HFFc6 (cell line): ENCODE results near the gene RBAK. TPM values are rescaled to one million over a fixed set of nuclear protein-coding genes. Genes with fewer than 3 reads are reported as not detected.
"Not testable (repeated sequence)": the region's sequence is repeated elsewhere in the genome, so short reads cannot be mapped to it uniquely, and the experiment has no call there.

Experiments used
- DNase-seq: peaks from one replicate; pipeline ENCODE4 v3.0.0-alpha.2; 2018
- H3K27ac Mint-ChIP-seq: 2 replicates; pipeline ENCODE4 v1.8.0; 2020; ENCODE audit warnings: mild to moderate bottlenecking, mixed read lengths
- H3K27me3 Mint-ChIP-seq: 2 replicates; pipeline ENCODE4 v1.8.0; 2021; ENCODE audit warnings: mild to moderate bottlenecking, moderate library complexity, mixed read lengths; ENCODE audit not compliant: insufficient read depth
- H3K36me3 Mint-ChIP-seq: 2 replicates; pipeline ENCODE4 v1.8.0; 2021; ENCODE audit warnings: low read depth, mixed read lengths
- H3K4me1 Mint-ChIP-seq: 2 replicates; pipeline ENCODE4 v1.8.0; 2020; ENCODE audit warnings: low read depth, mixed read lengths
- H3K4me3 Mint-ChIP-seq: 2 replicates; pipeline ENCODE4 v1.8.0; 2020; ENCODE audit warnings: mild to moderate bottlenecking, moderate library complexity, mixed read lengths
- H3K9me3 Mint-ChIP-seq: 2 replicates; pipeline ENCODE4 v1.8.0; 2020; ENCODE audit warnings: mild to moderate bottlenecking, mixed read lengths
- total RNA-seq, 6 experiments: library from RNA; stranded (reverse); fragmentation: NEBNext Ultra II Directional; extraction: Animal tissue kit (Norgen Biotek cat#: 25700); gene quantifications; 2 replicates in 1 of 6; 3 replicates in 5 of 6; pipeline ENCODE4 v1.2.3, GENCODE V29; 2021
- TF ChIP-seq, protein P1 (sequence below): fragments of 200-600 bp; sonication (generic); IDR thresholded peaks from 2 replicates; pipeline ENCODE4 v1.5.0; 2021; ENCODE audit warnings: antibody characterized with exemption, mild to moderate bottlenecking

RBAK gene
- total RNA-seq, 6 experiments from 2014 or later: 7.0 to 8.2 (median 8.0) TPM

DNA sequence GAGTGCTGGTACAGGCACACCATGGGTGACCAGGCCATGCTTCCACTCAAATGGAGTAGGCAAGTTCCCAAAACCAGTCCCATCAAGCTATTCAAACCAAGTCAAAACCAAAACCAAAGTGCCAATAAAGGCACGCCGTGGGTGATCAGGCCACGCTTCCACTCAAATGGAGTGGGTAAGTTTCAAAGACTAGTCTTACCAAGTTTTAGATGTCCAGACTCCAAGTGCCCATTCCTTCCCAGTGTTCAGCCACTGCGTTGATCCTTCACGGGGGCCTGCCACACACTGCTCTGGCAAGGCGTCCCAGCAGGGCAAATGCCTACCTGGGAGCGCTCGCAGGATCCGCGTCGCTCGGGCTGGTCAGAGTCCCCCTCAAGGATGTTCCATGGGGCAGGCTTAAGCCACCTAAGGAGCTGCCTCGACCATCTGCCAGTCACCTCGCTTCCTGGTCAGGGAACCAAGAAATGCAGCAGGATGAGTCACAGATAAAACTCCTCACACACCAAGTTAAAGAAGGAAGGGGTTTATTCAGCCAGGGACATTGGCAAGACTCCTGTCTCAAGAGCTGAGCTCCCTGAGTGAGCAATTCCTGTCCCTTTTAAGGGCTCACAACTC, 17.8 kb upstream of the RBAK start:
- not testable (repeated sequence) for H3K36me3 Mint-ChIP-seq, H3K9me3 Mint-ChIP-seq, H3K27me3 Mint-ChIP-seq, H3K27ac Mint-ChIP-seq, H3K4me3 Mint-ChIP-seq
- peak; percentile 22 for DNase-seq
- peaks cover 11% of the 10 kb centered on the region for H3K4me1 Mint-ChIP-seq

DNA sequence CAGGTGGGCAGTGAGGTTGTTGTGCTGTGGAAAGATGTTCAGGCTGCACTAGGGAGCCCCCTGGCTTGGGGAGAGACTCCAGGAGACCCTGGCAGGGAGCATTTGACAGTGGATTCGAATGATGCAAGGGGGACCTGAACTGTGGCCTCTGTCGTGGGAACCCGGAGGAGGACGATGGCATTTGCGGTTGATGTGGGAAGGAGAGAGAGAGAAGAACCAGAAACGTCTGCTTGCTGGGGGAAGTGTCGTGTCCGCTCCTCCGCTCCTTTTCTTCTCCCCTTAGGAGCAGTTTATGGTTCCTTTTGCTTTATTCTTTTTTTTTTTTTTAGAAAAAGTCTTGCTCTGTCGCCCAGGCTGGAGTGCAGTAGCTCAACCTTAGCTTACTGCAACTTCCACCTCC, 12.5 kb upstream of the RBAK start:
- H3K27me3 Mint-ChIP-seq, H3K27ac Mint-ChIP-seq, H3K9me3 Mint-ChIP-seq, DNase-seq, H3K4me3 Mint-ChIP-seq, H3K36me3 Mint-ChIP-seq, H3K4me1 Mint-ChIP-seq: not testable (repeated sequence)

DNA sequence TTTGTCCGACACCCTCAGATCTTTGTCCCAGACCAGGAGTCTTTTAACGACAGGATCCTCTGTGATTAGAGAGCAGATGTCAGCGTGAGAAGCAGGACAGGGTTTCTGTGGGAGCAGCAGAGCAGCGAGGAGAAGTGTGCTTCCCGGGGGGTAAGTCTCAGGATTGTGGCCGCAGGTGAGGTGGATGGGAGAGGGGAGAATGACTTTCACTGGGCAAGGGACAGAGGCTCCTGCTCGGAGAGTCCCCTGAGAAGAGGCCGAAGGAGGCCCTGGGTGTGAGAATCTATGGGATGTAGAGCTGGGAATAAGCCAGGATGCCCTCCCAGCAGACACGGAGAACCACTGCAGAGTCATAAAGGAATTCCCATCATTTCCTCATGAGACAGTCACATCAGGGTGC, 10.4 kb upstream of the RBAK start:
- Mint-ChIP-seq H3K9me3 (no peaks in the 10 kb centered on the region), H3K27me3 (no peaks in the 10 kb centered on the region; the same call in none of the 2 replicates), H3K36me3 (peaks cover 5% of the 10 kb centered on the region; the same call in 1 of the 2 replicates), H3K27ac (no peak overlapping the region), H3K4me3 (no peak overlapping the region), H3K4me1 (no peaks in the 10 kb centered on the region)
- TF ChIP-seq, protein P1, sequence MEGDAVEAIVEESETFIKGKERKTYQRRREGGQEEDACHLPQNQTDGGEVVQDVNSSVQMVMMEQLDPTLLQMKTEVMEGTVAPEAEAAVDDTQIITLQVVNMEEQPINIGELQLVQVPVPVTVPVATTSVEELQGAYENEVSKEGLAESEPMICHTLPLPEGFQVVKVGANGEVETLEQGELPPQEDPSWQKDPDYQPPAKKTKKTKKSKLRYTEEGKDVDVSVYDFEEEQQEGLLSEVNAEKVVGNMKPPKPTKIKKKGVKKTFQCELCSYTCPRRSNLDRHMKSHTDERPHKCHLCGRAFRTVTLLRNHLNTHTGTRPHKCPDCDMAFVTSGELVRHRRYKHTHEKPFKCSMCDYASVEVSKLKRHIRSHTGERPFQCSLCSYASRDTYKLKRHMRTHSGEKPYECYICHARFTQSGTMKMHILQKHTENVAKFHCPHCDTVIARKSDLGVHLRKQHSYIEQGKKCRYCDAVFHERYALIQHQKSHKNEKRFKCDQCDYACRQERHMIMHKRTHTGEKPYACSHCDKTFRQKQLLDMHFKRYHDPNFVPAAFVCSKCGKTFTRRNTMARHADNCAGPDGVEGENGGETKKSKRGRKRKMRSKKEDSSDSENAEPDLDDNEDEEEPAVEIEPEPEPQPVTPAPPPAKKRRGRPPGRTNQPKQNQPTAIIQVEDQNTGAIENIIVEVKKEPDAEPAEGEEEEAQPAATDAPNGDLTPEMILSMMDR: no peak
- DNase-seq: no peak

DNA sequence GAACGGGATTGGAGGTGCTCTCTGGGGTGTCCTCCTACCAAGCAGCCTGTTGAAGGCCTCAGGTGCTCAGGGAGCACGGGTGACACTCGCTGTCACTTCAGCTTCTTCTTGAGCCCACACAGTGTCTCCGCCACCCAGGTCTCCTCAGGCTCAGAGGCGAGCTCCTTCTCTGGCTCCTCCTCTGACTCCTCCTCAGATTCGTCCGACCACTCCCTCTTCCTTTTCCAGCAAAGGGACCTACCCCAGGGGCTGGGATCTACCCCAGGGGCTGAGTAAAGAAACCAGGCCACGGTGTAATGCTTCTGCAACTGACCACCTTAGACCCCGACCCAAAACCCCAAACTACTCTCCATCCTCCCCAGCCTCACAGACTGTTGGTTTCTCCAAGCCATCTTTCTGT, 9.2 kb upstream of the RBAK start:
- no peak for DNase-seq
- H3K9me3 Mint-ChIP-seq: no peaks in the 10 kb centered on the region
- TF ChIP-seq, protein P1: no peak
- H3K27me3 Mint-ChIP-seq: no peaks in the 10 kb centered on the region; the same call in none of the 2 replicates
- no peak overlapping the region for H3K4me3 Mint-ChIP-seq
- peaks cover 5% of the 10 kb centered on the region; the same call in 1 of the 2 replicates for H3K36me3 Mint-ChIP-seq
- no peak overlapping the region for H3K27ac Mint-ChIP-seq
- H3K4me1 Mint-ChIP-seq: no peaks in the 10 kb centered on the region

- no peak overlapping the region for H3K4me3 Mint-ChIP-seq
- H3K27ac Mint-ChIP-seq: no peak overlapping the region
- TF ChIP-seq, protein P1: no peak
- H3K36me3 Mint-ChIP-seq: peaks cover 5% of the 10 kb centered on the region; the same call in 1 of the 2 replicates
- no peaks in the 10 kb centered on the region for H3K9me3 Mint-ChIP-seq
- H3K27me3 Mint-ChIP-seq: no peaks in the 10 kb centered on the region; the same call in none of the 2 replicates
- H3K4me1 Mint-ChIP-seq: peaks cover 5% of the 10 kb centered on the region; the same call in 1 of the 2 replicates
- no peak for DNase-seq
These were observed 4.6 kb upstream of the RBAK start for GRCh38 chr7:5041047-5041446.

DNA sequence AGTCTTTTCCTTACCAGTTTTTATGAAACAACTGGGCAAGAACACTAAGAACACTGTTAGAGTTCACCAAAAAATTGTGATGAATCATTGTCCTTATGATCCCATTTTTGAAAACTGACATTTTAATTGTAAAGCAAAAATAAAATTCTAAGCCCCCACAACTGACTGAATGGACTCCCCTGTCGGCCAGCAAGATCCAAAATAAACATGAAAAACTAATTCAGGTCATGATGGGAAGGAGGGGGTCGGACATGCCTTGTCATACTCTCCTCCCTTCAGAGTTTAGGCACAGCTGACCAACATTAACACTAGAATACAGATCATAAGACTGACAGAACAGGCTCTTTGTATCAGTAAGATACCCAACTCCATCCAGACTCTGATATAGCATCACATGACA, 2.0 kb upstream of the RBAK start:
- H3K4me3 Mint-ChIP-seq: no peak overlapping the region
- TF ChIP-seq, protein P1: no peak
- H3K27ac Mint-ChIP-seq: no peak overlapping the region
- H3K4me1 Mint-ChIP-seq: peaks cover 5% of the 10 kb centered on the region
- DNase-seq: no peak
- peaks cover 3% of the 10 kb centered on the region for H3K36me3 Mint-ChIP-seq
- no peaks in the 10 kb centered on the region; the same call in 1 of the 2 replicates for H3K27me3 Mint-ChIP-seq
- no peaks in the 10 kb centered on the region for H3K9me3 Mint-ChIP-seq

DNA sequence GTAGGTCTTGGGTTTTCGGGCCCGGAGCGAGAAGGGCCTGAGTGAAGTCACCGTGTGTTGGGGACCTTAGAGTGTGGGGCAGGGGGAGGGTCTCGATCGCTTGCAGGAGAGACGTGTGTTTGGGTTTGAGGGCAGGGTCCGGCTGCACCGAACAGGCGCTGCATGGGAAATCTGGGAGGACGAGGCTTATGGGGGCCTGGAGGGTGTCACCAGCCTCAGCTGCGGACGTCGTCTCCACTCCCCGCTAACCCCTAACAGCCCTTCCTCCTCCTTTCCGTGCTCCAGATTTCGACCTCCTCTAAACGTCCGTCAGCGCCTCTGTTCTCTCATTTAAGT, 705 bp downstream of the RBAK start:
- not testable (repeated sequence) for H3K9me3 Mint-ChIP-seq, DNase-seq, H3K27me3 Mint-ChIP-seq
- H3K4me1 Mint-ChIP-seq: peaks cover 14% of the 10 kb centered on the region
- H3K4me3 Mint-ChIP-seq: peak overlapping the region; percentile 95
- peaks cover 28% of the 10 kb centered on the region for H3K36me3 Mint-ChIP-seq
- H3K27ac Mint-ChIP-seq: peak overlapping the region; percentile 93

GRCh38 chr7:5047127-5047526, 1.5 kb downstream of the RBAK start:
- not testable (repeated sequence) for H3K27ac Mint-ChIP-seq, DNase-seq, H3K27me3 Mint-ChIP-seq
- Mint-ChIP-seq H3K4me3 (peak overlapping the region; percentile 95), H3K4me1 (peaks cover 14% of the 10 kb centered on the region), H3K9me3 (peaks cover 17% of the 10 kb centered on the region), H3K36me3 (peaks cover 35% of the 10 kb centered on the region)
